Loucy (cell line): ENCODE data around the gene MED1.
"Not testable (repeated sequence)": the region's sequence is repeated elsewhere in the genome, so short reads cannot be mapped to it uniquely, and the experiment has no call there.

Experiments used
- H2AFZ ChIP-seq: fragments of 200-600 bp; sonication (generic); 2 replicates; pipeline ENCODE4 v1.6.0; 2016; ENCODE audit warnings: antibody characterized with exemption, mild to moderate bottlenecking, low read length, moderate library complexity
- H3F3A ChIP-seq: fragments of 200-600 bp; 2 replicates; pipeline ENCODE4 v1.6.0; 2016; ENCODE audit warnings: antibody characterized with exemption, low read depth, mild to moderate bottlenecking
- H3K27me3 ChIP-seq: fragments of 200-600 bp; sonication (generic); 2 replicates; pipeline ENCODE4 v1.6.1; 2014; ENCODE audit warnings: low read length, mild to moderate bottlenecking; ENCODE audit not compliant: insufficient read depth, poor library complexity, severe bottlenecking
- H3K36me3 ChIP-seq: fragments of 200-600 bp; sonication (generic); 2 replicates; pipeline ENCODE4 v1.6.1; 2016; ENCODE audit warnings: low read length; ENCODE audit not compliant: insufficient read depth
- H3K4me1 ChIP-seq: fragments of 200-600 bp; sonication (generic); 2 replicates; pipeline ENCODE4 v1.5.1; 2014; ENCODE audit warnings: low read length, mild to moderate bottlenecking; ENCODE audit not compliant: insufficient read depth, poor library complexity, severe bottlenecking
- H3K4me2 ChIP-seq: fragments of 200-600 bp; sonication (generic); 2 replicates; pipeline ENCODE4 v1.6.0; 2014; ENCODE audit warnings: antibody characterized with exemption, low read length, low read depth, mild to moderate bottlenecking; ENCODE audit not compliant: poor library complexity, severe bottlenecking
- H3K4me3 ChIP-seq: fragments of 200-600 bp; sonication (generic); 2 replicates; pipeline ENCODE4 v1.5.1; 2014; ENCODE audit warnings: low read length, mild to moderate bottlenecking, mixed read lengths; ENCODE audit not compliant: poor library complexity, severe bottlenecking
- H3K79me2 ChIP-seq: fragments of 200-600 bp; sonication (generic); 2 replicates; pipeline ENCODE4 v1.6.1; 2014; ENCODE audit warnings: low read length; ENCODE audit not compliant: insufficient read depth
- H3K9ac ChIP-seq: fragments of 200-600 bp; sonication (generic); 2 replicates; pipeline ENCODE4 v1.6.0; 2014; ENCODE audit warnings: mild to moderate bottlenecking, low read depth, low read length, moderate library complexity; ENCODE audit not compliant: poor library complexity, severe bottlenecking
- H3K9me2 ChIP-seq: fragments of 200-600 bp; sonication (generic); replicated peaks from 2 replicates; pipeline ENCODE4 v1.6.1; 2016; ENCODE audit warnings: low read depth, low read length, mixed read lengths
- H3K9me3 ChIP-seq: fragments of 200-600 bp; sonication (generic); 2 replicates; pipeline ENCODE4 v1.6.1; 2014; ENCODE audit warnings: mild to moderate bottlenecking, antibody characterized with exemption, low read length, low read depth; ENCODE audit not compliant: insufficient read depth
- H4K20me1 ChIP-seq: fragments of 200-600 bp; sonication (generic); 2 replicates; pipeline ENCODE4 v1.6.0; 2014; ENCODE audit warnings: antibody characterized with exemption, low read length, mild to moderate bottlenecking; ENCODE audit not compliant: insufficient read depth, poor library complexity, severe bottlenecking
- EZH2phosphoT487 ChIP-seq: fragments of 200-600 bp; IDR thresholded peaks from 2 replicates; pipeline ENCODE4 v1.6.1; 2018; ENCODE audit warnings: antibody characterized with exemption, mild to moderate bottlenecking, moderate library complexity, borderline replicate concordance
- TF ChIP-seq, protein P1 (sequence below): fragments of 200-600 bp; sonication (generic); conservative IDR thresholded peaks from 2 replicates; pipeline ENCODE4 v1.5.1; 2014; ENCODE audit warnings: mild to moderate bottlenecking, antibody characterized with exemption, low read length

MED1 gene

DNA sequence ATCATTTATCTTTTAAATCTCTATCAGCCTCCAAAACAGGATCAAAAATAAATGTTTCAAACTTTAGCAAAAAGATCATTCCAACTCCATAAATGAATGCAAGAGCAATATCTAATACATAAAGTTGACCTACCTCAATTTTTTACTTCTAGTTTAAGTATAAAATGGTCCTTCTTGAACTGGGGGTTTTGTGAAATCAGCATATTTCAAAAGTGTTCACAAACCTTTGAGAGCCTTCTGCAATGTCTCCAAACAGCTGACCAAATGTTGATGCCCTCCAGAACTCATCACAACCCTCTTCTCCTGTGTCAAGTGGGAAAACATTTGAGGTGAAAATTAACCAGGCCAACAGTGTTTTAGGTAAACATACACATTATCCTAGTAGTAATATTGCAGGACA lies 7.7 kb downstream of the MED1 start:
- no peaks in the 10 kb centered on the region for H3K9me3 ChIP-seq
- H4K20me1 ChIP-seq = peaks cover 16% of the 10 kb centered on the region
- H3K9ac ChIP-seq = no peak overlapping the region
- no peaks in the 10 kb centered on the region for H3F3A ChIP-seq
- H3K27me3 ChIP-seq = no peaks in the 10 kb centered on the region
- no peak overlapping the region for H2AFZ ChIP-seq
- H3K79me2 ChIP-seq = peaks cover 43% of the 10 kb centered on the region
- peaks cover 71% of the 10 kb centered on the region; the same call in 1 of the 2 replicates for H3K36me3 ChIP-seq
- H3K4me1 ChIP-seq = peaks cover 5% of the 10 kb centered on the region
- H3K4me3 ChIP-seq = no peak overlapping the region
- no peaks in the 10 kb centered on the region for H3K9me2 ChIP-seq
- TF ChIP-seq EZH2phosphoT487 = no peak
- TF ChIP-seq, protein P1, sequence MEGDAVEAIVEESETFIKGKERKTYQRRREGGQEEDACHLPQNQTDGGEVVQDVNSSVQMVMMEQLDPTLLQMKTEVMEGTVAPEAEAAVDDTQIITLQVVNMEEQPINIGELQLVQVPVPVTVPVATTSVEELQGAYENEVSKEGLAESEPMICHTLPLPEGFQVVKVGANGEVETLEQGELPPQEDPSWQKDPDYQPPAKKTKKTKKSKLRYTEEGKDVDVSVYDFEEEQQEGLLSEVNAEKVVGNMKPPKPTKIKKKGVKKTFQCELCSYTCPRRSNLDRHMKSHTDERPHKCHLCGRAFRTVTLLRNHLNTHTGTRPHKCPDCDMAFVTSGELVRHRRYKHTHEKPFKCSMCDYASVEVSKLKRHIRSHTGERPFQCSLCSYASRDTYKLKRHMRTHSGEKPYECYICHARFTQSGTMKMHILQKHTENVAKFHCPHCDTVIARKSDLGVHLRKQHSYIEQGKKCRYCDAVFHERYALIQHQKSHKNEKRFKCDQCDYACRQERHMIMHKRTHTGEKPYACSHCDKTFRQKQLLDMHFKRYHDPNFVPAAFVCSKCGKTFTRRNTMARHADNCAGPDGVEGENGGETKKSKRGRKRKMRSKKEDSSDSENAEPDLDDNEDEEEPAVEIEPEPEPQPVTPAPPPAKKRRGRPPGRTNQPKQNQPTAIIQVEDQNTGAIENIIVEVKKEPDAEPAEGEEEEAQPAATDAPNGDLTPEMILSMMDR = no peak
- no peak overlapping the region for H3K4me2 ChIP-seq

DNA sequence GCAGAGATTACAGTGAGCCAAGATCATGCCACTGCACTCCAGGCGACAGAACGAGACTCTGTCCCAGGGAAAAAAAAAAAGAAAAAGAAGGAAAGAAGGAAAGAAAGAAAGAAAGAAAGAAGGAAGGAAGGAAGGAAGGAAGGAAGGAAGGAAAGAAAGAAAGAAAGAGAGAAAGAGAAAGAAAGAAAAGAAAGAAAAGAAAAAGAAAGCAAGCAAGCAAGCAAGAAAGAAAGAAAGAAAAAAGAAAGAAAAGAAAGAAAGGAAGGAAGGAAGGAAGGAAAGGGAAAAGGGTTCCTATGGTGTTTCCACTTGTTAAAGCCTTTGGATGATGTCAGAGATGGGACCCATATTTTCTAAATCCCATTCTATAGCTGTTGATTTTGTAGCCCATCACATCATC lies 11.2 kb downstream of the MED1 start:
- H3K4me3 ChIP-seq = not testable (repeated sequence)

DNA sequence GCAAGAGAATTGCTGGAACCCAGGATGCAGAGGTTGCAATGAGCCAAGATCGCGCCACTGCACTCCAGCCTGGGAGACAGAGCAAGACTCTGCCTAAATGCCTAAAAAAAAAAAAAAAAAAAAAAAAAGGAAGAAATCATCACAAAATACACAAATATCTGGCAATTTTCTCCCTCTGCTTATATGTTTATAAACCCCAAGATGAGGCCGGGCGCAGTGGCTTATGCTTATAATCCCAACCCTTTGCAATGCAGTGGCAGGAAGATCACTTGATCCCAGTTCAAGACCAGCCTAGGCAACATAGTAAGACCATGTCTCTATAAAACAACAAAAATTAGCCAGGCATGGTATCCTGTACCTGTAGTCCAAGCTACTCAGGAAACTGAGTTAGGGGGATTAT lies 21.5 kb downstream of the MED1 start:
- no peak overlapping the region for H3K4me3 ChIP-seq
- TF ChIP-seq, protein P1 = no peak
- TF ChIP-seq EZH2phosphoT487 = no peak
- H3K9me3 ChIP-seq = no peaks in the 10 kb centered on the region
- no peaks in the 10 kb centered on the region for H3F3A ChIP-seq
- no peaks in the 10 kb centered on the region for H3K27me3 ChIP-seq
- no peaks in the 10 kb centered on the region for H3K9me2 ChIP-seq
- no peaks in the 10 kb centered on the region for H3K79me2 ChIP-seq
- no peaks in the 10 kb centered on the region for H3K4me1 ChIP-seq
- H4K20me1 ChIP-seq = no peaks in the 10 kb centered on the region
- no peak overlapping the region for H3K9ac ChIP-seq
- no peak overlapping the region for H2AFZ ChIP-seq
- peaks cover 76% of the 10 kb centered on the region for H3K36me3 ChIP-seq
- H3K4me2 ChIP-seq = no peak overlapping the region

More for the DNA sequence above, 11.2 kb downstream of the MED1 start:
- H3K36me3 ChIP-seq = peaks cover 72% of the 10 kb centered on the region; the same call in 1 of the 2 replicates
- H3K4me2 ChIP-seq, H4K20me1 ChIP-seq, H3K9me2 ChIP-seq, H3K9ac ChIP-seq, H2AFZ ChIP-seq, H3K9me3 ChIP-seq, H3K4me1 ChIP-seq, H3K27me3 ChIP-seq, H3F3A ChIP-seq: not testable (repeated sequence)
- peaks cover 12% of the 10 kb centered on the region; the same call in 1 of the 2 replicates for H3K79me2 ChIP-seq

DNA sequence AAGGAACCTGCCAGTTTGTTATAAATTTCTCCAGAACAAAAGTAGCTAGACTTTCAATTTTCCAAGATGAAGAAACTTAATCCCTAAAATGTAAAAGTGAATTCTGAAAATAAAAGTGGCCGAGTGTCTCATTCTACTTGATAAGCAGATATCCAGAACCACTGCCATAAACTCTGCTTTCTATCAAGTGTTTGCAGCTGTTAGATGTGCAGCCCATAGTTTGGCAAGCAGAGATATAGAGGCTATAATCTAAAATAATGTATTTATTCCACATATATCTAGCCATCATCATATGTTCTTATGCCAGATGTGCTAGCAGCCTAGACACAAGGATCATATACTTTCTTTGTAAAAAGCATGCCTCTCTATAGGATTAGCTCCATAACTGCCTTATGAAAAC lies 34.9 kb downstream of the MED1 start:
- Histone ChIP-seq H3K4me3 (no peak overlapping the region), H3K4me2 (no peak overlapping the region), H3K36me3 (peaks cover 71% of the 10 kb centered on the region; the same call in 1 of the 2 replicates), H2AFZ (no peak overlapping the region), H3K27me3 (no peaks in the 10 kb centered on the region), H3K4me1 (no peaks in the 10 kb centered on the region), H3K9ac (no peak overlapping the region), H3K79me2 (no peaks in the 10 kb centered on the region), H3K9me2 (no peaks in the 10 kb centered on the region), H3F3A (no peaks in the 10 kb centered on the region), H4K20me1 (no peaks in the 10 kb centered on the region), H3K9me3 (no peaks in the 10 kb centered on the region)
- TF ChIP-seq EZH2phosphoT487 = no peak
- TF ChIP-seq, protein P1 = no peak
